Epithelial cell of esophagus (primary cell): Measurements from ENCODE around the gene SCNM1.

Source experiments
- DNase-seq: peaks from one replicate; pipeline ENCODE4 v3.0.0; 2010; ENCODE audit warnings: low read depth
- H3K4me3 ChIP-seq: 2 replicates; pipeline ENCODE4 v1.5.1; 2011; ENCODE audit warnings: mild to moderate bottlenecking, low read length, control low read depth
- TF ChIP-seq, protein P1 (sequence below): IDR thresholded peaks from 2 replicates; pipeline ENCODE4 v1.5.1; 2011; ENCODE audit warnings: low read depth, mild to moderate bottlenecking, low read length, control low read depth, inconsistent platforms; ENCODE audit not compliant: insufficient read depth; ENCODE audit errors: missing control alignments

SCNM1 gene

DNA sequence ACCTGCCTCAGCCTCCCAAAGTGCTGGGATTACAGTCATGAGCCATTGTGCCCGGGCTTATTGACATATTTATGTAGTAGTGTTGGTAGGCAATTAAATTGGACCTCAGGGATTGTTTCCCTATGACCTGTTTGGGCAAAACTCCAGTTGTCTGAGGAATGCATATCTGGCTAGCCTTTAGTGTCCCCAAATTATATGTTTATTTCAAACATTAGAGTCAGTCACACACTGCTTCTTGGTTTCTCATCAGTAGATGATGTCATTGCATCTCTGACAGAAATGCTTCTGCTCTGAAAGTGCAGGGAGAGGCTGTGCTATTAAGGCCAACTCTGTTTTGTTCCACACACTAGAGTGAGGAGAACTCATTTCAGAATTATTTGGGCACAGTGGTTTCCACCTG lies 44.9 kb downstream of the SCNM1 start:
- peak; percentile 24 for DNase-seq
- TF ChIP-seq, protein P1, sequence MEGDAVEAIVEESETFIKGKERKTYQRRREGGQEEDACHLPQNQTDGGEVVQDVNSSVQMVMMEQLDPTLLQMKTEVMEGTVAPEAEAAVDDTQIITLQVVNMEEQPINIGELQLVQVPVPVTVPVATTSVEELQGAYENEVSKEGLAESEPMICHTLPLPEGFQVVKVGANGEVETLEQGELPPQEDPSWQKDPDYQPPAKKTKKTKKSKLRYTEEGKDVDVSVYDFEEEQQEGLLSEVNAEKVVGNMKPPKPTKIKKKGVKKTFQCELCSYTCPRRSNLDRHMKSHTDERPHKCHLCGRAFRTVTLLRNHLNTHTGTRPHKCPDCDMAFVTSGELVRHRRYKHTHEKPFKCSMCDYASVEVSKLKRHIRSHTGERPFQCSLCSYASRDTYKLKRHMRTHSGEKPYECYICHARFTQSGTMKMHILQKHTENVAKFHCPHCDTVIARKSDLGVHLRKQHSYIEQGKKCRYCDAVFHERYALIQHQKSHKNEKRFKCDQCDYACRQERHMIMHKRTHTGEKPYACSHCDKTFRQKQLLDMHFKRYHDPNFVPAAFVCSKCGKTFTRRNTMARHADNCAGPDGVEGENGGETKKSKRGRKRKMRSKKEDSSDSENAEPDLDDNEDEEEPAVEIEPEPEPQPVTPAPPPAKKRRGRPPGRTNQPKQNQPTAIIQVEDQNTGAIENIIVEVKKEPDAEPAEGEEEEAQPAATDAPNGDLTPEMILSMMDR = no peak
- H3K4me3 ChIP-seq = no peak overlapping the region

DNA sequence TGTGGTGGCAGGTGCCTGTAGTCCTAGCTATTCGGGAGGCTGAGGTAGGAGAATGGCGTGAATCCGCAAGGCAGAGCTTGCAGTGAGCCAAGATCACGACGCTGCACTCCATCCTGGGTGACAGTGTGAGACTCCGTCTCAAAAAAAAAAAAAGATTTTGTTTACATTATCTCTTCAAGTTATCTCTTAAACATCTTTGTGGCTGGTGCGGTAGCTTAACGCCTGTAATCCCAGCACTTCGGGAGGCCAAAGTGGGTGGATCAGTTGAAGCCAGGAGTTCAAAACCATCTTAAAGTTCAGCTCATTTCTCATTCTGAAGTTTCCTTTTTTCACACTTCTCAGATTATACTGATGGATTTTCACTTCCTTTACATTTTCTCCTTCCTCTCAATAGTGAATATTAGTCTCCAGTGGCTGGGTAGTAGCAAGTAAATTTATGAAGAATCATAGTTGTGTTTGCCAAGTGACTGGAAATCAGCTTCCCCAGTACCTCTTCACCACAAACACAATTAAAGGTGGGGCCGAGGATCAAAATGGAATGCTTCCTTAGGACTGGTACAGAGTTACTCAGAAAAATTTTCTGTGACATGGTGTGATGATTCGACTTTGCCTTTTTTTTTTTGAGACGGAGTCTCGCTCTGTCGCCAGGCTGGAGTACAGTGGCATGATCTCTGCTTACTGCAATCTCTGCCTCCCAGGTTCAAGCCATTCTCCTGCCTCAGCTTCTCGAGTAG lies 46.2 kb downstream of the SCNM1 start:
- TF ChIP-seq, protein P1 = no peak
- DNase-seq = peak; percentile 50
- H3K4me3 ChIP-seq = no peak overlapping the region

DNA sequence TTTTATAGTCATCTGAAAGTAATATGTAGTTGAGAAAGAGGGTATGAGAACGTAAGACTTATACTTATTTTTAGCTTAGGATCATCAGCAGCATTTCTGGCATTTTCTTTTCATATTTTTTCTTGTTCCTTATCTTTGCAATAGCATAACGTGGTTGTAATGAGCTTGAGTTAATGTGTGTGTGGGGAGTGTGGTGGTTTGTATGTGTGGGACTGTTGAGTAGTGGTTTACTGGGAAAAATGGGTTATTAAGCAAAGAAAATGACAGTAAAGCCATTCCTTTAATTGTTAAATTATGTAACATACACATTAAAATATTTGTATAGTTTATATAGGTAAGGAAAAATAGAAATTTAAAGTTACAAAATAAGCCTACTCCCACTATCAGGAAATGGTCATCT lies 47.6 kb downstream of the SCNM1 start:
- no peak for DNase-seq
- no peak overlapping the region for H3K4me3 ChIP-seq
- TF ChIP-seq, protein P1 = no peak
